ENCODE measurements around the gene PLXNA3. TPM values are rescaled to one million over a fixed set of nuclear protein-coding genes. Genes with fewer than 3 reads are reported as not detected.

The PLXNA3 gene
- polyA plus RNA-seq, 1 of the 3 experiments (the other 2 are of a cell fraction), result 33.2 TPM

DNA sequence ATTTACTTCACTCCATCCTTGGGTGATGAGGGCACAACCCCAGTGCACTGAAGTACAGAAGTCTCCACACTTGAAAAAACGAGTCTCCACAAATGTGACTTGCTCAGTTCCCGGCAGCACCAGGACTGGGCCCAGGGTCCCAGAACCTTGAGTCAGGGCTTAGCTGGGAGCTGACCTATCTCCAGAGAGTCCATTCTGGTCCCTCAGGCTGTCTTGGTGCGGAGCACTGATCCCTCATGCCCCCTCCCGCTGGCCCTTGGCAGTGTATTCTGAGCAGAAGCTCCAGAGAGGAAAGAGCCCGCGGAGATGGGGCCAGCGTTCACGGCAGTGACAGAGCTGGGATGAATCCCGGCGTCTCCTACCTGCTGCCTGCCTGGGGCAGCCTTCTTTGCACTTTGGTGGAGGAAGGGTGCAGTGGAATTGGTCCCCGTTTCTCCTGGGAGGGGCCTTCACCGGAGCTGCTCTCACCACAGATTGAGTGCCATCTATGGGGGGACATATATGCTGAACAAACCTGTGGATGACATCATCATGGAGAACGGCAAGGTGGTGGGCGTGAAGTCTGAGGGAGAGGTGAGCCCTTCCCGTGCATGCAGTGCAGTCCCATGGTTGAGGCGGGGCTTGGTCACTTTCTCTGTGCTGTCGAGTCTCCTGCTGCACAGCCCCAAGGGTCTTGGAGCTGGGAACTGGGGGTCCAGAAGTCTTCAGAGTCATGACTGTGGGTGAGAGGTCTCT, 17.3 kb upstream of the PLXNA3 start:
- Histone ChIP-seq H2AFZ (ENCODE audit: low read depth) (no peak overlapping the region), H3K9ac (no peak overlapping the region), H3K27ac (ENCODE audit: low read depth in 2 of 2, low read length in 1 of 2) (no peak overlapping the region), H3F3A (replicated peaks; ENCODE audit: insufficient read depth) (peaks cover 4% of the 10 kb centered on the region), H3K36me3 (replicated peaks in 1 of 2; ENCODE audit: control insufficient read depth in 1 of 2, insufficient read depth in 2 of 2, low read length in 1 of 2) (peaks cover 0 to 21% of the 10 kb centered on the region in 2 experiments), H3K4me3 (ENCODE audit: low read depth in 2 of 2, low read length in 1 of 2) (no peak overlapping the region), H3K9me3 (no peaks in the 10 kb centered on the region), H4K20me1 (ENCODE audit: insufficient read depth) (peaks cover 27% of the 10 kb centered on the region; the same call in 1 of the 2 replicates), H3K79me2 (ENCODE audit: insufficient read depth) (peaks cover 48% of the 10 kb centered on the region), H3K4me1 (ENCODE audit: control insufficient read depth in 1 of 2, insufficient read depth in 2 of 2, low read depth in 1 of 2, low read length in 1 of 2) (peaks cover 0 to 30% of the 10 kb centered on the region in 2 experiments; a peak in 1 of 4 replicates), H3K9me2 (no peaks in the 10 kb centered on the region), H3K4me2 (no peak overlapping the region), H3K27me3 (ENCODE audit: insufficient read depth) (no peaks in the 10 kb centered on the region; the same call in 1 of the 2 replicates)
- POLR2A ChIA-PET, result interaction anchor here (0.8 kb wide), 1 partner anchor 19 kb away, joined by 3 read pairs; no protein-coding TSS in a partner anchor
- 38% methylated on average over 16 of the region's 17 CpGs for WGBS (ENCODE audit: low lambda C conversion rate)
- DNase-seq, result no peak
- CTCF ChIA-PET, result interaction anchor here (1.6 kb wide), 1 partner anchor 86 kb away, joined by 5 read pairs; no protein-coding TSS in a partner anchor
- no peak for TF ChIP-seq EZH2phosphoT487 (IDR thresholded peaks at IDR 0.05; ENCODE audit: borderline replicate concordance, low read depth)
- TF ChIP-seq TCF12 (IDR thresholded peaks at IDR 0.05), result no peak
- TF ChIP-seq EP300 (IDR thresholded peaks at IDR 0.05; ENCODE audit: borderline replicate concordance in 1 of 2, low read depth in 1 of 2, low read length in 1 of 2), result no peak
- no peak for TF ChIP-seq MEF2A (IDR thresholded peaks at IDR 0.05; ENCODE audit: borderline replicate concordance, low read depth)
- no peak for TF ChIP-seq YY1 (IDR thresholded peaks at IDR 0.05; ENCODE audit: low read depth)
- TF ChIP-seq, protein P1, sequence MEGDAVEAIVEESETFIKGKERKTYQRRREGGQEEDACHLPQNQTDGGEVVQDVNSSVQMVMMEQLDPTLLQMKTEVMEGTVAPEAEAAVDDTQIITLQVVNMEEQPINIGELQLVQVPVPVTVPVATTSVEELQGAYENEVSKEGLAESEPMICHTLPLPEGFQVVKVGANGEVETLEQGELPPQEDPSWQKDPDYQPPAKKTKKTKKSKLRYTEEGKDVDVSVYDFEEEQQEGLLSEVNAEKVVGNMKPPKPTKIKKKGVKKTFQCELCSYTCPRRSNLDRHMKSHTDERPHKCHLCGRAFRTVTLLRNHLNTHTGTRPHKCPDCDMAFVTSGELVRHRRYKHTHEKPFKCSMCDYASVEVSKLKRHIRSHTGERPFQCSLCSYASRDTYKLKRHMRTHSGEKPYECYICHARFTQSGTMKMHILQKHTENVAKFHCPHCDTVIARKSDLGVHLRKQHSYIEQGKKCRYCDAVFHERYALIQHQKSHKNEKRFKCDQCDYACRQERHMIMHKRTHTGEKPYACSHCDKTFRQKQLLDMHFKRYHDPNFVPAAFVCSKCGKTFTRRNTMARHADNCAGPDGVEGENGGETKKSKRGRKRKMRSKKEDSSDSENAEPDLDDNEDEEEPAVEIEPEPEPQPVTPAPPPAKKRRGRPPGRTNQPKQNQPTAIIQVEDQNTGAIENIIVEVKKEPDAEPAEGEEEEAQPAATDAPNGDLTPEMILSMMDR (IDR thresholded peaks at IDR 0.05), result no peak
- TF ChIP-seq, protein P2, sequence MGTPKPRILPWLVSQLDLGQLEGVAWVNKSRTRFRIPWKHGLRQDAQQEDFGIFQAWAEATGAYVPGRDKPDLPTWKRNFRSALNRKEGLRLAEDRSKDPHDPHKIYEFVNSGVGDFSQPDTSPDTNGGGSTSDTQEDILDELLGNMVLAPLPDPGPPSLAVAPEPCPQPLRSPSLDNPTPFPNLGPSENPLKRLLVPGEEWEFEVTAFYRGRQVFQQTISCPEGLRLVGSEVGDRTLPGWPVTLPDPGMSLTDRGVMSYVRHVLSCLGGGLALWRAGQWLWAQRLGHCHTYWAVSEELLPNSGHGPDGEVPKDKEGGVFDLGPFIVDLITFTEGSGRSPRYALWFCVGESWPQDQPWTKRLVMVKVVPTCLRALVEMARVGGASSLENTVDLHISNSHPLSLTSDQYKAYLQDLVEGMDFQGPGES (IDR thresholded peaks at IDR 0.05; ENCODE audit: low read depth, low read length), result no peak
- no peak for TF ChIP-seq RXRA (IDR thresholded peaks at IDR 0.05; ENCODE audit: borderline replicate concordance, low read depth)
- TF ChIP-seq FOXJ3 (CRISPR knock-in tag; IDR thresholded peaks at IDR 0.05), result no peak
- no peak for TF ChIP-seq FOXM1 (IDR thresholded peaks at IDR 0.05; ENCODE audit: low read depth)
- TF ChIP-seq, protein P3, sequence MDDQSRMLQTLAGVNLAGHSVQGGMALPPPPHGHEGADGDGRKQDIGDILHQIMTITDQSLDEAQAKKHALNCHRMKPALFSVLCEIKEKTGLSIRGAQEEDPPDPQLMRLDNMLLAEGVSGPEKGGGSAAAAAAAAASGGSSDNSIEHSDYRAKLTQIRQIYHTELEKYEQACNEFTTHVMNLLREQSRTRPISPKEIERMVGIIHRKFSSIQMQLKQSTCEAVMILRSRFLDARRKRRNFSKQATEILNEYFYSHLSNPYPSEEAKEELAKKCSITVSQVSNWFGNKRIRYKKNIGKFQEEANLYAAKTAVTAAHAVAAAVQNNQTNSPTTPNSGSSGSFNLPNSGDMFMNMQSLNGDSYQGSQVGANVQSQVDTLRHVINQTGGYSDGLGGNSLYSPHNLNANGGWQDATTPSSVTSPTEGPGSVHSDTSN (IDR thresholded peaks at IDR 0.05), result no peak
- TF ChIP-seq TEAD4 (IDR thresholded peaks at IDR 0.05; ENCODE audit: borderline replicate concordance, insufficient read depth), result no peak
- no peak for TF ChIP-seq CHD2 (IDR thresholded peaks at IDR 0.05; ENCODE audit: low read length, partially characterized antibody)
- TF ChIP-seq, protein P4, sequence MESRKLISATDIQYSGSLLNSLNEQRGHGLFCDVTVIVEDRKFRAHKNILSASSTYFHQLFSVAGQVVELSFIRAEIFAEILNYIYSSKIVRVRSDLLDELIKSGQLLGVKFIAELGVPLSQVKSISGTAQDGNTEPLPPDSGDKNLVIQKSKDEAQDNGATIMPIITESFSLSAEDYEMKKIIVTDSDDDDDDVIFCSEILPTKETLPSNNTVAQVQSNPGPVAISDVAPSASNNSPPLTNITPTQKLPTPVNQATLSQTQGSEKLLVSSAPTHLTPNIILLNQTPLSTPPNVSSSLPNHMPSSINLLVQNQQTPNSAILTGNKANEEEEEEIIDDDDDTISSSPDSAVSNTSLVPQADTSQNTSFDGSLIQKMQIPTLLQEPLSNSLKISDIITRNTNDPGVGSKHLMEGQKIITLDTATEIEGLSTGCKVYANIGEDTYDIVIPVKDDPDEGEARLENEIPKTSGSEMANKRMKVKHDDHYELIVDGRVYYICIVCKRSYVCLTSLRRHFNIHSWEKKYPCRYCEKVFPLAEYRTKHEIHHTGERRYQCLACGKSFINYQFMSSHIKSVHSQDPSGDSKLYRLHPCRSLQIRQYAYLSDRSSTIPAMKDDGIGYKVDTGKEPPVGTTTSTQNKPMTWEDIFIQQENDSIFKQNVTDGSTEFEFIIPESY (IDR thresholded peaks at IDR 0.05; ENCODE audit: borderline replicate concordance, low read depth), result no peak
- no peak for TF ChIP-seq TAF1 (IDR thresholded peaks at IDR 0.05; ENCODE audit: borderline replicate concordance, low read depth, low read length)

Measured in SK-N-SH (cell line).